K562 (cell line): ENCODE results near the gene ERVK3-1. TPM values are rescaled to one million over a fixed set of nuclear protein-coding genes. Genes with fewer than 3 reads are reported as not detected.

ENCODE experiments used
- CBFA2T2 ChIP-seq: fragments of 450-650 bp; conservative IDR thresholded peaks from 2 replicates; pipeline ENCODE4 v1.6.1; 2017; ENCODE audit warnings: mild to moderate bottlenecking
- CCNT2 ChIP-seq: IDR thresholded peaks from 2 replicates; pipeline ENCODE4 v1.6.1; 2011; ENCODE audit warnings: borderline replicate concordance, low read depth, mild to moderate bottlenecking, moderate library complexity, mixed read lengths, low read length; ENCODE audit not compliant: insufficient read length; ENCODE audit errors: extremely low read depth
- CSDE1 ChIP-seq, 2 experiments: fragments of 450-650 bp; IDR thresholded peaks; 2 replicates each; pipeline ENCODE4 v1.6.1; 2016; ENCODE audit warnings: mild to moderate bottlenecking in 1 of 2
- FOXA1 ChIP-seq: fragments of 450-650 bp; IDR thresholded peaks from 2 replicates; pipeline ENCODE4 v1.6.1; 2016; ENCODE audit warnings: mild to moderate bottlenecking, borderline replicate concordance
- FOXK2 ChIP-seq, 2 experiments: fragments of 450-650 bp; IDR thresholded peaks in 1 of 2; conservative IDR thresholded peaks in 1 of 2; 2 replicates each; pipeline ENCODE4 v1.6.1; 2016; ENCODE audit warnings: low read depth in 2 of 2, mild to moderate bottlenecking in 1 of 2
- FOXO4 ChIP-seq: fragments of 450-650 bp; formaldehyde crosslinking; IDR thresholded peaks from 2 replicates; pipeline ENCODE4 v1.4.0; 2020; ENCODE audit warnings: mild to moderate bottlenecking, moderate library complexity
- IFI16 ChIP-seq: fragments of 250-450 bp; sonication (Bioruptor Pico); IDR thresholded peaks from 2 replicates; pipeline ENCODE4 v2.1.2; 2022; ENCODE audit warnings: mild to moderate bottlenecking, inconsistent platforms
- KDM5B ChIP-seq: fragments of 200-600 bp; sonication (generic); IDR thresholded peaks from 2 replicates; pipeline ENCODE4 v1.6.1; 2012; ENCODE audit warnings: low read depth, mild to moderate bottlenecking, moderate library complexity, low read length, control low read depth, inconsistent platforms; ENCODE audit not compliant: insufficient replicate concordance
- KHSRP ChIP-seq: fragments of 450-650 bp; IDR thresholded peaks from 2 replicates; pipeline ENCODE4 v1.6.1; 2017
- KLF6 ChIP-seq: fragments of 250-450 bp; sonication (Bioruptor Pico); IDR thresholded peaks from 2 replicates; pipeline ENCODE4 v1.4.0; 2020; ENCODE audit warnings: mild to moderate bottlenecking, moderate library complexity, borderline replicate concordance
- MITF ChIP-seq: IDR thresholded peaks from 2 replicates; pipeline ENCODE4 v1.6.1; 2014; ENCODE audit warnings: antibody characterized with exemption
- NCOA2 ChIP-seq, 2 experiments: fragments of 450-650 bp; IDR thresholded peaks; 2 replicates each; pipeline ENCODE4 v1.6.1; 2018; ENCODE audit warnings: mild to moderate bottlenecking in 2 of 2, moderate library complexity in 1 of 2; ENCODE audit not compliant: partially characterized antibody in 2 of 2
- RBM22 ChIP-seq: fragments of 200-400 bp; formaldehyde crosslinking; IDR thresholded peaks from 2 replicates; pipeline ENCODE4 v1.6.1; 2018; ENCODE audit warnings: low read length, low read depth; ENCODE audit not compliant: poor library complexity, severe bottlenecking
- SPI1 ChIP-seq: IDR thresholded peaks from 2 replicates; pipeline ENCODE4 v1.6.1; 2011; ENCODE audit warnings: low read depth, low read length, control low read depth, borderline replicate concordance
- TCF15 ChIP-seq: fragments of 250-450 bp; sonication (Bioruptor Pico); IDR thresholded peaks from 2 replicates; pipeline ENCODE4 v1.8.0; 2022; ENCODE audit warnings: moderate library complexity, mild to moderate bottlenecking, inconsistent platforms
- TEAD4 ChIP-seq, 2 experiments: sonication (generic) in 1 of 2; formaldehyde crosslinking in 1 of 2; IDR thresholded peaks; 2 replicates each; pipeline versions ENCODE4 v1.6.1 to v1.8.0; 2012 to 2022; ENCODE audit warnings: borderline replicate concordance in 1 of 2, inconsistent platforms in 1 of 2, low read length in 1 of 2, mild to moderate bottlenecking in 1 of 2, missing genetic modification reagents in 1 of 2
- ZEB2 ChIP-seq: fragments of 450-650 bp; IDR thresholded peaks from 2 replicates; pipeline ENCODE4 v1.6.1; 2016
- ZNF133 ChIP-seq: fragments of 250-450 bp; sonication (Bioruptor Pico); IDR thresholded peaks from 2 replicates; pipeline ENCODE4 v1.4.0; 2020; ENCODE audit warnings: mild to moderate bottlenecking
- ZNF445 ChIP-seq: fragments of 250-450 bp; sonication (Bioruptor Pico); IDR thresholded peaks from 2 replicates; pipeline ENCODE4 v1.4.0; 2020; ENCODE audit warnings: low read depth, mild to moderate bottlenecking, moderate library complexity
- ZNF696 ChIP-seq: fragments of 250-450 bp; sonication (Bioruptor Pico); conservative IDR thresholded peaks from 2 replicates; pipeline ENCODE4 v1.4.0; 2020; ENCODE audit warnings: mild to moderate bottlenecking, moderate library complexity
- polyA plus RNA-seq, 8 experiments: library from polyadenylated mRNA; depleted of rRNA in 4 of 8; stranded (reverse) in 5 of 8; unstranded in 3 of 8; fragments of >200 nt; fragmentation: Nextera tagmentation in 2 of 8; fragmentation: Illumina TruSeq in 1 of 8; extraction: Ambion mirVana in 2 of 8; extraction: Trizol in 1 of 8; gene quantifications; 2 replicates each; pipeline versions ENCODE4 v1.2.1 to v1.2.3, GENCODE V29; 2011 to 2014; ENCODE audit warnings: inconsistent platforms in 1 of 8, missing spikeins in 1 of 8
- total RNA-seq, 7 experiments: library from RNA; depleted of rRNA in 6 of 7; stranded (reverse); fragments of >200 nt in 6 of 7; fragmentation: Illumina TruSeq in 2 of 7; extraction: Trizol in 2 of 7; gene quantifications; 2 replicates each; pipeline versions ENCODE4 v1.2.1 to v1.2.3, GENCODE V29; 2011 to 2021; ENCODE audit warnings: low replicate concordance in 1 of 7
- TF ChIP-seq, protein P1 (sequence below): fragments of 450-650 bp; formaldehyde crosslinking; IDR thresholded peaks from 2 replicates; pipeline ENCODE4 v1.4.0; 2022; ENCODE audit warnings: mild to moderate bottlenecking, moderate library complexity
- TF ChIP-seq, protein P2 (sequence below): fragments of 250-450 bp; sonication (Bioruptor Pico); IDR thresholded peaks from 2 replicates; pipeline ENCODE4 v1.8.0; 2021; ENCODE audit warnings: moderate library complexity, mild to moderate bottlenecking, inconsistent platforms
- TF ChIP-seq, protein P3 (sequence below): sonication (generic); formaldehyde crosslinking; IDR thresholded peaks from 2 replicates; pipeline ENCODE4 v1.9.0; 2022; ENCODE audit warnings: mild to moderate bottlenecking, missing genetic modification reagents

ERVK3-1 gene
- total and polyA plus RNA-seq, 9 of the 15 experiments (the other 6 are each of a cell fraction or from before 2014, with no cell fraction given) = 87.6 to 299 (median 119) TPM

DNA sequence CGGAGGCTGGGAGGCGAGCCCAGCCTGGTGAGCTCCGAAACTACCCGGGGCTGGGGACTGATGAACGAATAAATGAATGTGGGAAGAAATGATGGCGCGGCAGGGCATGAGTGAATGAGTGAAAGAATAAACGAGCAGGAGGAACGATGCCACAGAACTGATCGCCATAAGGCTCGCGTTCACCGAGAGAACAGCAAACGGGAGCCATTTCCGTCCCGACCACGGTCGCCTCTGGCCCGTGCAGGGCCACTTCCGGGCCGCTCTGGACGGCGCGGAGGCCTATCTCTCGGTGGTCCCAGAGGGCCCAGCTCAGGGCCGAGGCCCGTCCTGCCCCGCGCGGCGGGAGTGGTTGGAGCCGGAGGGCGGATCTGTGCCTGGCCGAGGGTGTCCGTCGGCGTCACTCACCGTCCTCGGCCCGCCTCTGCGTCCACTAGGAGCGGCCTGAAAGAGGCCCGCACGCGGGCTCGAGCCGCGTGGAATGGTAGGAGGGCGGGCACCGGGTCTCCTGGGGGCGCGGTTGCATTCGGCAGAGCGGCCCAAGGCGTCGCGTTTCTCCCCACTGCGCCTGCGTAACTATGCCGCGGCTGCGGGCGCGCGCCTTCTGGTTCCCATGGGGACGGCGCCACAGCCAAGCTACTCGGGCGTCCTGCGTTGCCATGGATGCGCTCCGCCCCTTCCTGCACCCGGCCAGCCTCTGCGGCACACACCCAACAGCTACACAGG, 57.3 kb downstream of the ERVK3-1 start, which contains the start of gene ZNF497 (continued):
- TF ChIP-seq TCF15 (CRISPR knock-in tag) = no peak
- TF ChIP-seq NCOA2 (IDR thresholded peaks at IDR 0.05; ENCODE audit: partially characterized antibody in 2 of 2) = no peak
- TF ChIP-seq KLF6 = no peak
- TF ChIP-seq MITF = no peak; the same call in 1 of the 2 replicates
- TF ChIP-seq, protein P1, sequence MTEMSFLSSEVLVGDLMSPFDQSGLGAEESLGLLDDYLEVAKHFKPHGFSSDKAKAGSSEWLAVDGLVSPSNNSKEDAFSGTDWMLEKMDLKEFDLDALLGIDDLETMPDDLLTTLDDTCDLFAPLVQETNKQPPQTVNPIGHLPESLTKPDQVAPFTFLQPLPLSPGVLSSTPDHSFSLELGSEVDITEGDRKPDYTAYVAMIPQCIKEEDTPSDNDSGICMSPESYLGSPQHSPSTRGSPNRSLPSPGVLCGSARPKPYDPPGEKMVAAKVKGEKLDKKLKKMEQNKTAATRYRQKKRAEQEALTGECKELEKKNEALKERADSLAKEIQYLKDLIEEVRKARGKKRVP (CRISPR knock-in tag) = no peak
- 0 out of 2 replicates have a peak, but pooled peaks have one; percentile 48 for TF ChIP-seq ZNF445 (CRISPR knock-in tag)
- TF ChIP-seq, protein P2, sequence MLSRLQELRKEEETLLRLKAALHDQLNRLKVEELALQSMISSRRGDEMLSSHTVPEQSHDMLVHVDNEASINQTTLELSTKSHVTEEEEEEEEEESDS = no peak
- no peak for TF ChIP-seq ZNF696 (CRISPR knock-in tag)
- TF ChIP-seq, protein P3, sequence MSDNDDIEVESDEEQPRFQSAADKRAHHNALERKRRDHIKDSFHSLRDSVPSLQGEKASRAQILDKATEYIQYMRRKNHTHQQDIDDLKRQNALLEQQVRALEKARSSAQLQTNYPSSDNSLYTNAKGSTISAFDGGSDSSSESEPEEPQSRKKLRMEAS (CRISPR knock-in tag) = peak; percentile 94
- TF ChIP-seq ZEB2 = no peak; the same call in 1 of the 2 replicates
- TF ChIP-seq TEAD4 (IDR thresholded peaks at IDR 0.05; ENCODE audit: low read length) = peak; percentile 2; the same call in 1 of the 2 replicates
- no peak for TF ChIP-seq TEAD4 (CRISPR knock-in tag; IDR thresholded peaks at IDR 0.05; ENCODE audit: borderline replicate concordance)
- TF ChIP-seq CSDE1 (IDR thresholded peaks at IDR 0.05) = peak in 1 of 2 experiments; percentile 99; a peak in 2 of 4 replicates
- no peak for TF ChIP-seq CCNT2
- TF ChIP-seq ZNF133 (CRISPR knock-in tag) = no peak
- TF ChIP-seq FOXK2 (conservative IDR thresholded peaks at IDR 0.05 in 1 of 2, IDR thresholded peaks at IDR 0.05 in 1 of 2; ENCODE audit: low read depth in 2 of 2) = peak in 1 of 2 experiments; percentile 35; a peak in 2 of 4 replicates
- TF ChIP-seq KHSRP = no peak
- TF ChIP-seq FOXA1 = no peak
- peak; percentile 71 for TF ChIP-seq KDM5B
- TF ChIP-seq FOXO4 (CRISPR knock-in tag) = no peak
- TF ChIP-seq IFI16 (CRISPR knock-in tag) = no peak
- no peak; the same call in 1 of the 2 replicates for TF ChIP-seq CBFA2T2
- peak; percentile 100 for TF ChIP-seq RBM22
- no peak for TF ChIP-seq SPI1
